Effector memory CD4-positive, alpha-beta T cell (primary cell): ENCODE measurements around the gene NR2F1-AS1.
"Not testable (repeated sequence)": the region's sequence is repeated elsewhere in the genome, so short reads cannot be mapped to it uniquely, and the experiment has no call there.

Experiments
- DNase-seq, 3 donors: peaks; one replicate each; pipeline ENCODE4 v3.0.0-alpha.2; 2020
- H3K27ac ChIP-seq: 2 replicates; pipeline ENCODE4 v1.7.0; 2013; ENCODE audit warnings: mild to moderate bottlenecking, low read length, moderate library complexity; ENCODE audit not compliant: insufficient read depth, poor library complexity, severe bottlenecking
- H3K27me3 ChIP-seq: replicated peaks from 2 replicates; pipeline ENCODE4 v1.7.0; 2013; ENCODE audit warnings: mild to moderate bottlenecking, low read length; ENCODE audit not compliant: insufficient read depth, control insufficient read depth, poor library complexity, severe bottlenecking
- H3K36me3 ChIP-seq: 2 replicates; pipeline ENCODE4 v1.7.0; 2013; ENCODE audit warnings: mild to moderate bottlenecking, low read length, moderate library complexity; ENCODE audit not compliant: control insufficient read depth, insufficient read depth
- H3K4me1 ChIP-seq: 2 replicates; pipeline ENCODE4 v1.7.0; 2013; ENCODE audit warnings: low read length, mild to moderate bottlenecking; ENCODE audit not compliant: control insufficient read depth, insufficient read depth, poor library complexity, severe bottlenecking
- H3K4me3 ChIP-seq: 2 replicates; pipeline ENCODE4 v1.7.0; 2013; ENCODE audit warnings: low read length, low read depth, mild to moderate bottlenecking; ENCODE audit not compliant: insufficient read depth, poor library complexity, severe bottlenecking
- H3K9me3 ChIP-seq: 2 replicates; pipeline ENCODE4 v1.7.0; 2013; ENCODE audit warnings: mild to moderate bottlenecking, low read length, moderate library complexity; ENCODE audit not compliant: control insufficient read depth

The NR2F1-AS1 gene

GRCh38 chr5:93395010-93395409, 186.0 kb downstream of the NR2F1-AS1 start:
- DNase-seq, result no peak
- H3K36me3 ChIP-seq, result no peaks in the 10 kb centered on the region
- no peak overlapping the region for H3K4me3 ChIP-seq
- no peak overlapping the region for H3K27ac ChIP-seq
- no peaks in the 10 kb centered on the region for H3K4me1 ChIP-seq
- H3K9me3 ChIP-seq, result no peaks in the 10 kb centered on the region
- H3K27me3 ChIP-seq, result no peaks in the 10 kb centered on the region

DNA sequence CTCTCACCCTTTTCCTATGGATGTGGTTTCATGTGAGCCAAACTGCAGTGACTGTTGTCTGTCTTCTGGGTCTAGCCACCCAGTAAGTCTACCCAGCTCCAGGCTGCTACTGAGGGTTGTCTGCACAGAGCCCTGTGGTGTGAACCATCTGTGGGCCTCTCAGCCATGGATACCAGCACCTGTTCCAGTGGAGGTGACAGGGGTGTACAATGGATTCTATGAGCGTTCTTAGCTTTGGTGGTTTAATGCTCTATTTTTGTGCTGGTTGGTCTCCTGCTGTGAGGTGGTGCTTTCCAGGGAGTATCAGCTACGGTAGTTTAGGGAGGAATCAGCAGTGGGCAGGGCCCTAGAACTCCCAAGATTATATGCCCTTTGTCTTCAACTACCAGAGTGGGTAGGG, 186.7 kb downstream of the NR2F1-AS1 start:
- H3K4me1 ChIP-seq, result no peaks in the 10 kb centered on the region
- H3K27ac ChIP-seq, result no peak overlapping the region
- H3K4me3 ChIP-seq, result no peak overlapping the region
- H3K36me3 ChIP-seq, result no peaks in the 10 kb centered on the region
- no peaks in the 10 kb centered on the region for H3K9me3 ChIP-seq
- DNase-seq, result no peak
- H3K27me3 ChIP-seq, result no peaks in the 10 kb centered on the region

DNA sequence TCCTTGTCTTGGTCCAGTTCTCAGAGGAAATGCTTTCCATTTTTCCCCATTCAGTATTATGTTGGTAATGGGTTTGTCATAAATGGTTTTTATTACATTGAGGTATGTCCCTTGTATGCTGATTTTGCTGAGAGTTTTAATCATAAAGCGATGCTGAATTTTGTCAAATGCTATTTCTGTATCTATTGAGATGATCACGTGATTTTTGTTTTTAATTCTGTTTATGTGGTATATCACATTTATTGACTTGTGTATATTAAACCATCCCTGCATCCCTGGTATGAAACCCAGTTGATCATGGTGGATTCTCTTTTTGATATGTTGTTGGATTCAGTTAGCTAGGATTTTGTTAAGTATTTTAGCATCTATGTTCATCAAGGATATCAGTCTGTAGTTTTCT, 189.8 kb downstream of the NR2F1-AS1 start:
- not testable (repeated sequence) for H3K4me3 ChIP-seq, H3K4me1 ChIP-seq, H3K36me3 ChIP-seq, H3K27ac ChIP-seq, DNase-seq, H3K9me3 ChIP-seq, H3K27me3 ChIP-seq

GRCh38 chr5:93385655-93386054, 195.4 kb downstream of the NR2F1-AS1 start:
- no peaks in the 10 kb centered on the region for H3K9me3 ChIP-seq
- no peaks in the 10 kb centered on the region for H3K36me3 ChIP-seq
- no peak overlapping the region for H3K4me3 ChIP-seq
- H3K4me1 ChIP-seq, result no peaks in the 10 kb centered on the region
- H3K27me3 ChIP-seq, result no peaks in the 10 kb centered on the region
- no peak overlapping the region for H3K27ac ChIP-seq
- no peak for DNase-seq

DNA sequence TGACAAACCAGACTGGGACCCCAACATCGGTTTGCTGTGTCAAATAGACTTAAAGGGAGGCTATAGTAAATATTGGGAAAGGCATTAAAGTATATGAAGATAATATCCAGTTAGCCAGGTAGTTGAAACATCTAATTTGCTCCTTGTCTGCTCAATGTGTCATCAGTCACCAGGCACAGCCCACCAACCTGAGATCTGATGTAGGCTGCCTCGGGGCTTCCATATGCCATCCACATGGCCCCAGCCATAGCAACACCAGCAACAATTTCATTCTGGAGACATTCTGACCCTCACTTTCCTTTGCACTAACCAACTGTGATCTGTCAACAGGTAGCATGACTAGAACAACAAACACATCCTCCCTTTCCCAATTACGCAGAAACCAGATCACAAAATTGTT, 196.0 kb downstream of the NR2F1-AS1 start:
- no peak for DNase-seq
- H3K27me3 ChIP-seq, result no peaks in the 10 kb centered on the region
- no peaks in the 10 kb centered on the region for H3K9me3 ChIP-seq
- no peak overlapping the region for H3K4me3 ChIP-seq
- H3K27ac ChIP-seq, result no peak overlapping the region
- H3K4me1 ChIP-seq, result no peaks in the 10 kb centered on the region
- H3K36me3 ChIP-seq, result no peaks in the 10 kb centered on the region

- Histone ChIP-seq H3K27me3 (no peaks in the 10 kb centered on the region), H3K36me3 (no peaks in the 10 kb centered on the region), H3K27ac (no peak overlapping the region), H3K4me3 (no peak overlapping the region), H3K9me3 (no peaks in the 10 kb centered on the region), H3K4me1 (no peaks in the 10 kb centered on the region)
- DNase-seq, result no peak
These were observed 197.0 kb downstream of the NR2F1-AS1 start for GRCh38 chr5:93384026-93384425.

- DNase-seq, result no peak
- H3K27ac ChIP-seq, result no peak overlapping the region
- no peaks in the 10 kb centered on the region for H3K27me3 ChIP-seq
- no peaks in the 10 kb centered on the region for H3K36me3 ChIP-seq
- no peaks in the 10 kb centered on the region for H3K9me3 ChIP-seq
- H3K4me1 ChIP-seq, result no peaks in the 10 kb centered on the region
- H3K4me3 ChIP-seq, result no peak overlapping the region
These were observed 198.7 kb downstream of the NR2F1-AS1 start for GRCh38 chr5:93382188-93382825.

GRCh38 chr5:93381057-93381456, 200.0 kb downstream of the NR2F1-AS1 start:
- H3K36me3 ChIP-seq, result no peaks in the 10 kb centered on the region
- H3K4me3 ChIP-seq, result no peak overlapping the region
- no peaks in the 10 kb centered on the region for H3K9me3 ChIP-seq
- H3K27ac ChIP-seq, result no peak overlapping the region
- H3K27me3 ChIP-seq, result no peaks in the 10 kb centered on the region
- no peak for DNase-seq
- no peaks in the 10 kb centered on the region for H3K4me1 ChIP-seq

DNA sequence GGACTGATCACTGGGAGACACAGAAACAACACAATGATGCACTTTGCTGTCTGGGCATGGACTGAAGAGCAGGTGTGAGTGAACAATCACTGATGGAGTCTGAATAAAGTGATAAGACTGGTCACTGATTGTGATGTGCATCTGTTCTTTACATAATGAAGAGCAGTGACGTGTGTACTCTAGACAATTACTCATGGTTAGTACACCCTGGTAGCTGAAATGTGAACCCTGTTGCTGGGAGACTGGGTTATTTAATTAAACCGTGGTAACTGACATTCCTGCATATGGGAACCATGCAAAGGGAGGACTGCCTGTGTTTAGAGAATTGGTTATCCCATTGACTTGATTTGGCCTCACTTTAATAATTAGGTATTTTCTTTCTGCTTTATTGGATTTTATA, 202.9 kb downstream of the NR2F1-AS1 start:
- Histone ChIP-seq H3K4me3 (no peak overlapping the region), H3K4me1 (no peaks in the 10 kb centered on the region), H3K9me3 (no peaks in the 10 kb centered on the region), H3K36me3 (no peaks in the 10 kb centered on the region), H3K27ac (no peak overlapping the region), H3K27me3 (no peaks in the 10 kb centered on the region)
- DNase-seq, result no peak

- no peak overlapping the region for H3K27ac ChIP-seq
- H3K9me3 ChIP-seq, result no peaks in the 10 kb centered on the region
- H3K4me3 ChIP-seq, result no peak overlapping the region
- no peaks in the 10 kb centered on the region for H3K27me3 ChIP-seq
- no peaks in the 10 kb centered on the region for H3K4me1 ChIP-seq
- H3K36me3 ChIP-seq, result no peaks in the 10 kb centered on the region
- DNase-seq, result no peak
These were observed 209.1 kb downstream of the NR2F1-AS1 start for GRCh38 chr5:93371893-93372292.
